CD4-positive, alpha-beta T cell treated with Interferon alpha-2 for 1 hour (primary cell): Measurements from ENCODE around the gene LPCAT3.

Experiments used
- DNase-seq, 2 donors: peaks; one replicate each; pipeline ENCODE4 v3.0.0-alpha.2; 2020 to 2022

LPCAT3 gene

GRCh38 chr12:6962285-6963015 is 55.8 kb downstream of the LPCAT3 start:
- no peak for DNase-seq

- peak in 1 of 2 donors; percentile 44 for DNase-seq
Measured at GRCh38 chr12:6961695-6962284, 56.5 kb downstream of the LPCAT3 start.

DNA sequence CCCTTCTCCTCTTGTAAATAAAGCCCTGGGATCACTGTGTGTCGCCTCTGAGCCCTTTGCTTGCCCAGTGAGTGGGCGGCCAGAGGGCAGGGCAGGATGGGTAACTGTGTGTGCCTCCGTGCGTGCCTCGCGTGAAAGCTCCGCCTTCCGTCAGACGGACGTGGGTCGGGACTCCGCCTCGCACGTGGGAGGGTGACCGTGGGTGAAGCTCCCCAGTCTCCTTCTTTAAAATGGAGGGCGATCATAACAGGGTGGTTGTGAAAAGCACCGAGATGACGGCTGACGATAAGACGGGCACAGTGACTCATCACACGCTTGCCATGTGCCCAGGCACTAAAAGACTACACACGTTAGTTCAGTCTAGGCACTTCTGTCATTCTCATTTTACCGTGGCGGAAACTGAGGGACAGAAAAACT is 57.0 kb downstream of the LPCAT3 start:
- peak; percentile 90 to 94 for DNase-seq

- DNase-seq, result peak; percentile 47 to 61
Measured at GRCh38 chr12:6960593-6961277, 57.5 kb downstream of the LPCAT3 start.

- no peak for DNase-seq
Measured at GRCh38 chr12:6959805-6960592, 58.3 kb downstream of the LPCAT3 start.

DNA sequence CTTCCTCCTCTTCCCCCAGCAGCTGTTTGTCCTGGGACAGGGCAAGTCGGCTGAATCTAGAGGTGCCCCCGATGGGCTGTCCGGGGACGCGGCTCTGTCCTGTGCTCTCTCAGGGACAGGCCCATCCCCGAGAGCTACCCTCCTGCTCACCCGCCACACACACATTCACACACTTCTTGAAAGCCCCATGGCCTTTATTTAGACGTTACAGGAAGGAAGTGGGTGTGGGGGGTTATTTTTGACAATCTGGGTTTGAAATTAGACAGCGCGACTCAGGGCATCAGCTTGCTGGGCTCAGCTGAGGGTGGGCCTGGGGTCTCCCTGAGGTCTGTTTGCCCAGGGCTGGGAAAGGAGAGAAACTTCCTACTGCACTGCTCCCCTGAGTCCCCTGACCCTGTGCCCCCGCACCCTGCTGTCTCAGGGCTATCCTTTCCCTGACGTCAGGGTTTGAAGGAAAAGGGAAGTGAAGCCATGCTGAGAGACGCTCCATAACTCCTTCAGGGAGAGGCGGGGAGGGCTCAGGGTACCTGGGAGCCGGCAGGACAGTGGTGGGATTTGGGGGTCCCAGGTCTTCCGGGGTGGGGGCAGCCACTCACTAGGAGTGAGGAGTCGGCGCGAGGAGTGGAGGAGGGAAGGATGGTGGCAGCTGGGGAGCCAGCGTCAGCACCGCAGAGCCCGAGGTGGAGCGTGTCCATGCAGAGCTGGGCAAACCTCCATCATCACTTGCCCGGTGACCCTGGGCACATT is 59.0 kb downstream of the LPCAT3 start:
- DNase-seq, result peak; percentile 84 to 91

DNA sequence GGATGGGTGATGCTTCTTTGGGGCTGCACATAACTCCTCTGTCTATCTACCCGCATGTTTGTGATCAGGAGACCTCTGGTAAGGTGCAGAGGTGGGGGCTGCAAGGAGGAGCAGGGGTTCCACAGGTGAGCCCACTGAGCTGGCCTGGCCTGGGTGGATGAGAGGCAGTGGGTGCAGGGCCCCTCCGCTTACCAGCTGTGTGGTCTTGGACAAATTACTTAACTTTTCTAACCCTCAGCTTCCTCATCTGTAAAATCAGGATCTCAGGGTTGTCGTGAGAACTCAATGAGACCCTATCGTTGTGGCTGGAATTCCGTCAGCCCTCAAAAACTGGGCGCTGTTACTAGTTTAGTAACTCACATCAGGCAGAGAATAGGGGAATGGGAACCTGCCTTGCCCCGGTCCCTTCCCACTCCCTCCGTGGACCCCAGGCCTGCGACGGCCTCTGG is 59.6 kb downstream of the LPCAT3 start:
- DNase-seq, result peak in 1 of 2 donors; percentile 35

- DNase-seq, result peak in 1 of 2 donors; percentile 34
Measured at GRCh38 chr12:6957741-6958608, 60.3 kb downstream of the LPCAT3 start.

DNA sequence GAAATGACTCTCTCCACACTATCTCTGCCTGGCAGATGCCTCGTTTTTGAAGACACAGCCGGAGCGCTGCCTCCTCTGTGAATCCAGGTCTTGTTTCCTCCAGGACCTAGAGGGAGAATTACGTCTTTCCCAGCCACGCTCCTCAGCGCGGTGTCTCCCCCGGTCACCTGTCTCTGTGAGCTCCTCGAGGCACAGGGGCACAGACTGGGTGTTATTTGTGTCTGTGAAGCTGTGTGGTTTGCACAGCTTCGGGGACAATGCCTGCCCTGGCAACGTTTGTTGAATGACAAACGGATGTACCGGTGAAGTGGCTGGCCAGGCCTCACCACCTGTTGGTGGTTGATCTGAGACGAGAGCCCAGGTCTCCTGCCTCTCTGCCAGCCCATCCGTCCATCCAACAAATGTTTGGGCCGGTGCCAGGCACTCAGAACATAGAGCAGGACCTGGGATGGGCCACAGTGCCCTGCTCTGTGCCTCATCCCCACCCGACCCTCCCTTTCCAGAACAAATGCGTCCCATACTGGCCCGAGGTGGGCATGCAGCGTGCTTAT is 61.0 kb downstream of the LPCAT3 start:
- DNase-seq, result peak in 1 of 2 donors; percentile 71

DNA sequence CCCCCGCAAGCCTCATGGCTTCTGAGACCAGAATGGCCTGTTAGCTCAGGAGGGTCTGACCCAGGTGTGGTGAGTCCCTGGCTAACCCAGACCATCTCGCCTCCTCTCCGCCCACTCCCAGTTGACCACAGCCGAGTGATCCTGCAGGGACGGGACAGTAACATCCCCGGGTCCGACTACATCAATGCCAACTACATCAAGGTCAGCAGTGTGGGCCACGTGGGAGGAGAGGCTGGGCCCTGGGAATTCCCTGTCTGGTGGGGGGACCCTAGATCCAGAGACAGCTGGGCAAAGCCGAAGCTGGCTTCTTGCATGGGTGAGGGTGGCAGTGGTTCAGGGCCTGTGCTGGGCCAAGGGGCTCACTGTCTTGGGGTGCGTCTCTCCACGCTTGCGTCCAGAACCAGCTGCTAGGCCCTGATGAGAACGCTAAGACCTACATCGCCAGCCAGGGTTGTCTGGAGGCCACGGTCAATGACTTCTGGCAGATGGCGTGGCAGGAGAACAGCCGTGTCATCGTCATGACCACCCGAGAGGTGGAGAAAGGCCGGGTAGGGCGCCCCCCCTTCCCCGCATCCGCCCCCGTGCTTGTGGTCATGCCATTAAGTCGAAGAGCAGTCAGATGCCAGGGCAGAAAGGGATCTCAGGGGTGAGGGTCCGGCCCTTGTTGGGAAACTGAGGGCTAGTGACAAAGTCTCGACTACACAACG is 62.1 kb downstream of the LPCAT3 start:
- peak; percentile 41 to 58 for DNase-seq

GRCh38 chr12:6955108-6956020 is 62.9 kb downstream of the LPCAT3 start:
- peak in 1 of 2 donors; percentile 27 for DNase-seq

DNA sequence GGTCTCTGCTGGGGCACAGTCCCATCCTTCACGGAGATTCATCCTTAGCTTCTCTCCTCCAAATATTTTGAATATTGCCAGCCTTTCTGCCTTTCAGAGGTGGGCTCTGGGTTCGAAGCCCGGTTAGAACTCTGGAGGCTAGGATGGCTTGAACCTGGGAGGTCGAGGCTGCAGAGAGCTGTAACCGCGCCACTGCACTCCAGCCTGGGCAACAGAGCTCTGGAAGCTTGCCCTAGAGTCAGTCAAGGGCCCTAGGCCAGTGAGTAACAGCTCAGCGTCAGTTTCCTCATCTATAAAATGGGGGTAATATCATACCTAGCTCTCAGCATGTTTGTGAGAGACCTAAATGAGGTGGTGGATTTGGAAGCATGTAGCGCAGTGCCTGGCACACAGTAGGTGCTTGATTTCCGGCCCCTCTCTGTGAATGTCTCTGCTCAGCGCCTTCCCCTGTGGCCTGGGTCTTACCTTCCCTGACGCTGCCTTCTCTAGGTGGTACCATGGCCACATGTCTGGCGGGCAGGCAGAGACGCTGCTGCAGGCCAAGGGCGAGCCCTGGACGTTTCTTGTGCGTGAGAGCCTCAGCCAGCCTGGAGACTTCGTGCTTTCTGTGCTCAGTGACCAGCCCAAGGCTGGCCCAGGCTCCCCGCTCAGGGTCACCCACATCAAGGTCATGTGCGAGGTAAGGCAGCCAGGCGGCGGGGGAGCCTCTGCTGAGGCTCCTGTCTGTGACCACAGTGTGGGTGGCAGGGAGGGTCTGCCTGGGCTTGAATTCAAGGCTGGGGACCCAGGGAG is 63.8 kb downstream of the LPCAT3 start:
- peak in 1 of 2 donors; percentile 37 for DNase-seq

DNA sequence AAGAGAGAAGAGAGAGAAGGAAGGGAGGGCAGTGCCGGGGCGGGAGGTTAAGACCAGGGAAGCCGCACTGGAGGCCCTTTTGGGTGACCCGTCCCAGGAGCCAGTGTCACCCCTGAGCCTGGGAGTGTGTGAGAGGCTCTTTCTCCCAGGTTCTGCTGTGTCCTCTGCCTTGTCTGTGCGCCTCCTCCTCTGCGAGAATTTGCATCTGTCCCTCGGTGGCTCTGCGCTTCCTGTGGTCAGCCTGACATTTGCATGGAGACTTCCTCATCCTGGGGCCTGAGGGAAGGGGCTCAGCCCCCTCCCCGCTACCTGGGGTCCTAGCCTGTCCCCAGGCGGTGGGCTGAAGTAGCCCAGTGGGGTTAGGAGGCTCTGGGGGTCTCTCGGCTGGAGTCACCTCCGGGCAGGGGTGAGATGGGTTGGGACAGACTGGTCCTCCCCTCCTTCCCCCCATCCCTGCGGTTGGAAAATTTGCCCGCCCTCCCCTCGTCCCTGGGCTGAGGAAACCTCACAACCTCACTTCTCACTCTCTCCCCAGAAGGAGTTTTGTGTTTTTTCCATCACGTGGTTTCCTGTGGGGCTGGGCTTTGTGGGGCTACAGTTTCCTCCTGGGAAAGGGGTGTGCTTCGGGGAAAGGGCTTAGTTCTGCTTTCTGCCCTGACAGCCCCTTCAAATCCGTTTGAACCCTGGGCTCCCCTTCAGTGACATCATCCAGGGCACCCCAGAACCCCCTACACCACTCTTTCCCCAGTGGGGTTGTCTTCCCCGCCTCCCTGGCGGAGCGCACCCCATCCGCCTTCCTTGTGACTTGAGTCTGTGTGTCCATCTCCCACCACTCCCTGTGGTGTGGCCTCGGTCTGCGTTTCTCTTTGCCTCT is 64.6 kb downstream of the LPCAT3 start:
- DNase-seq, result peak; percentile 89 to 94

- DNase-seq, result peak in 1 of 2 donors; percentile 40
Measured at GRCh38 chr12:6952863-6953441, 65.3 kb downstream of the LPCAT3 start.

- DNase-seq, result no peak
Measured at GRCh38 chr12:6952121-6952862, 66.0 kb downstream of the LPCAT3 start.

DNA sequence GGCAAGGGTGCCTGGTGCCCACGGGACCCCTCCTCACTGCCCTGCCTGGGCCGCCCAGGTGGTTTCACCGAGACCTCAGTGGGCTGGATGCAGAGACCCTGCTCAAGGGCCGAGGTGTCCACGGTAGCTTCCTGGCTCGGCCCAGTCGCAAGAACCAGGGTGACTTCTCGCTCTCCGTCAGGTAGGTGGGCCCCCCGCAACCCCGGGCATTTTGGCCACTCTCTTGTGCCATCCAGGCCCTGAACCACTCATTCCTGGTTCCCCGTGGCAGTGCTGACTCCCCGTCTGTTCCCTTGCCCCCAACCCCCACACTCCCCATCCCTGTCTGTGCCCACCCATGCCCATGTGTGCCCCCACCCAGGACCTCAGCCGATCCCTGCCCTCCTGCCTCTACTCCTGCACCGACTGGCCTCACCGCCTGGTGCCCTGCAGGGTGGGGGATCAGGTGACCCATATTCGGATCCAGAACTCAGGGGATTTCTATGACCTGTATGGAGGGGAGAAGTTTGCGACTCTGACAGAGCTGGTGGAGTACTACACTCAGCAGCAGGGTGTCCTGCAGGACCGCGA is 66.6 kb downstream of the LPCAT3 start:
- peak in 1 of 2 donors; percentile 63 for DNase-seq
